Right cardiac atrium (tissue), 5 donors: ENCODE results near the gene CAMK2G. TPM values are rescaled to one million over a fixed set of nuclear protein-coding genes. Genes with fewer than 3 reads are reported as not detected.

Experiments used
- ATAC-seq, 2 donors: fragments of 200-7000 bp; cut with Tn5 transposase; one replicate each; pipeline versions ENCODE4 v1.8.0 to v1.9.1; 2020; ENCODE audit warnings: moderate library complexity in 2 of 2, mild to moderate bottlenecking in 1 of 2
- DNase-seq, 3 donors: peaks; one replicate each; pipeline ENCODE4 v3.0.0-alpha.2; 2020
- H3K27ac ChIP-seq: one replicate; pipeline ENCODE4 v1.5.1; 2013; ENCODE audit warnings: mild to moderate bottlenecking, low read length, control low read depth, moderate library complexity
- H3K27me3 ChIP-seq: one replicate; pipeline ENCODE4 v1.6.1; 2013; ENCODE audit not compliant: control insufficient read depth, insufficient read depth
- H3K4me1 ChIP-seq: one replicate; pipeline ENCODE4 v1.6.1; 2013; ENCODE audit warnings: low read length; ENCODE audit not compliant: control insufficient read depth, insufficient read depth
- H3K4me3 ChIP-seq: one replicate; pipeline ENCODE4 v1.5.1; 2013; ENCODE audit warnings: low read length, control low read depth
- H3K9me3 ChIP-seq: one replicate; pipeline ENCODE4 v1.6.1; 2013; ENCODE audit warnings: low read length; ENCODE audit not compliant: control insufficient read depth
- WGBS: extraction: QIAGEN DNeasy Blood & Tissue Kit; methylation state at CpG from one replicate; pipeline ENCODE4 v1.1.7; 2013; 5-methylcytosine and 5-hydroxymethylcytosine counted together
- intact Hi-C, 4 donors: fragments of 100-400 bp; cut with DNase I; formaldehyde crosslinking; loops; one replicate each; pipeline versions ENCODE4 v1.11.0 to v1.14.0; 2022 to 2023
- polyA plus RNA-seq: library from polyadenylated mRNA; stranded (reverse); fragments of 200-250 nt; gene quantifications from one replicate; pipeline ENCODE4 v1.2.3, GENCODE V29; 2013
- total RNA-seq, 4 donors: library from RNA; stranded (reverse); fragmentation: NEBNext Ultra II Directional; extraction: Animal tissue kit (Norgen Biotek cat#: 25700); gene quantifications; one replicate each; pipeline ENCODE4 v1.2.1, GENCODE V29; 2021
- donor health status: healthy with polysubstance abuse.
- donor health status: DM: no; HTN: yes; CAD: no.
- donor health status: DM: no; HTN: no; CAD: no.
- donor health status: DM: no; HTN: yes; CAD: no; lungs with severe emphysema.
- donor health status: DM: yes; HTN: yes; CAD: no.

Gene CAMK2G
- total and polyA plus RNA-seq, 5 donors = 7.3 to 18.2 (median 13.2) TPM

- 3% methylated on average over 2 of the region's 2 CpGs for WGBS
- H3K27ac ChIP-seq = no peak overlapping the region
- H3K4me1 ChIP-seq = no peaks in the 10 kb centered on the region
- H3K27me3 ChIP-seq = no peaks in the 10 kb centered on the region
- intact Hi-C loops = no loop called here
- H3K9me3 ChIP-seq = no peaks in the 10 kb centered on the region
- DNase-seq (no peak), ATAC-seq (no peak)
- peak overlapping the region; percentile 82 for H3K4me3 ChIP-seq
Observed at GRCh38 chr10:73786512-73786885, 87.9 kb downstream of the CAMK2G start.

- Histone ChIP-seq H3K4me1 (peaks cover 3% of the 10 kb centered on the region), H3K27me3 (no peaks in the 10 kb centered on the region), H3K9me3 (no peaks in the 10 kb centered on the region), H3K4me3 (peak overlapping the region; percentile 82), H3K27ac (peak overlapping the region; percentile 15)
- intact Hi-C loops = no loop called here
- under 1% methylated on average over 54 of the region's 54 CpGs for WGBS
- peak in 1 of 3 donors; percentile 80 for DNase-seq
- peak; percentile 6 to 50 for ATAC-seq
Observed at GRCh38 chr10:73785721-73786511, 88.4 kb downstream of the CAMK2G start.

- no peaks in the 10 kb centered on the region for H3K9me3 ChIP-seq
- WGBS = under 1% methylated on average over 36 of the region's 36 CpGs
- peaks cover 3% of the 10 kb centered on the region for H3K4me1 ChIP-seq
Observed at GRCh38 chr10:73785211-73785720, 89.1 kb downstream of the CAMK2G start, which contains the start of gene ZSWIM8. TSS of gene ZSWIM8 (plus strand) at chr10:73785606. CDS start at chr10:73785879, 273 bp downstream.

GRCh38 chr10:73782749-73783085 lies 91.6 kb downstream of the CAMK2G start:
- H3K9me3 ChIP-seq = no peaks in the 10 kb centered on the region
- peak overlapping the region; percentile 82 for H3K4me3 ChIP-seq
- H3K27ac ChIP-seq = no peak overlapping the region
- no peak for ATAC-seq
- intact Hi-C loops = no loop called here
- WGBS = 44% methylated on average over 2 of the region's 2 CpGs
- DNase-seq = no peak
- peaks cover 3% of the 10 kb centered on the region for H3K4me1 ChIP-seq
- no peaks in the 10 kb centered on the region for H3K27me3 ChIP-seq

More at GRCh38 chr10:73785211-73785720, 89.1 kb downstream of the CAMK2G start, which contains the start of gene ZSWIM8:
- DNase-seq (peak; percentile 87 to 96 (median 95)), ATAC-seq (peak; percentile 92 to 94)
- no peaks in the 10 kb centered on the region for H3K27me3 ChIP-seq
- H3K4me3 ChIP-seq = peak within 1 kb of the TSS; percentile 82
- H3K27ac ChIP-seq = peak within 1 kb of the TSS; percentile 19
- intact Hi-C loops = no loop called here

- intact Hi-C loops = no loop called here
- Histone ChIP-seq H3K4me3 (peak within 1 kb of the TSS; percentile 82), H3K9me3 (no peaks in the 10 kb centered on the region), H3K4me1 (peaks cover 3% of the 10 kb centered on the region), H3K27me3 (no peaks in the 10 kb centered on the region), H3K27ac (peak within 1 kb of the TSS; percentile 90)
- ATAC-seq (peak; percentile 78 to 81), DNase-seq (peak; percentile 94 to 98 (median 97))
- under 1% methylated on average over 57 of the region's 57 CpGs for WGBS
Observed at GRCh38 chr10:73781879-73782748, 92.2 kb downstream of the CAMK2G start, which contains the start of gene CHCHD1. TSS of gene CHCHD1 (plus strand) at chr10:73782048. CDS start at chr10:73782076, 28 bp downstream.

GRCh38 chr10:73781548-73781878 lies 92.8 kb downstream of the CAMK2G start:
- DNase-seq (no peak), ATAC-seq (no peak)
- peak overlapping the region; percentile 90 for H3K27ac ChIP-seq
- H3K9me3 ChIP-seq = no peaks in the 10 kb centered on the region
- intact Hi-C loops = no loop called here
- no peaks in the 10 kb centered on the region for H3K27me3 ChIP-seq
- peaks cover 3% of the 10 kb centered on the region for H3K4me1 ChIP-seq
- H3K4me3 ChIP-seq = peak overlapping the region; percentile 82
- under 1% methylated on average over 14 of the region's 14 CpGs for WGBS

GRCh38 chr10:73780966-73781365 lies 93.4 kb downstream of the CAMK2G start:
- Histone ChIP-seq H3K27ac (no peak overlapping the region), H3K27me3 (no peaks in the 10 kb centered on the region), H3K4me3 (peak overlapping the region; percentile 82), H3K9me3 (no peaks in the 10 kb centered on the region), H3K4me1 (peaks cover 3% of the 10 kb centered on the region)
- no peak for ATAC-seq
- intact Hi-C loops = no loop called here
- DNase-seq = no peak
- WGBS = 31% methylated on average over 11 of the region's 11 CpGs

GRCh38 chr10:73780301-73780700 lies 94.1 kb downstream of the CAMK2G start:
- WGBS = 78% methylated on average over 5 of the region's 5 CpGs
- Histone ChIP-seq H3K27ac (no peak overlapping the region), H3K4me3 (no peak overlapping the region), H3K4me1 (peaks cover 5% of the 10 kb centered on the region), H3K27me3 (no peaks in the 10 kb centered on the region), H3K9me3 (no peaks in the 10 kb centered on the region)
- no peak for ATAC-seq
- intact Hi-C loops = no loop called here
- DNase-seq = no peak

GRCh38 chr10:73779539-73780197 lies 94.7 kb downstream of the CAMK2G start:
- WGBS = 70% methylated on average over 3 of the region's 3 CpGs
- Histone ChIP-seq H3K27me3 (no peaks in the 10 kb centered on the region), H3K27ac (no peak overlapping the region), H3K9me3 (no peaks in the 10 kb centered on the region), H3K4me1 (peaks cover 7% of the 10 kb centered on the region), H3K4me3 (no peak overlapping the region)
- ATAC-seq = no peak
- intact Hi-C loops = no loop called here
- no peak for DNase-seq

- intact Hi-C loops = no loop called here
- ATAC-seq = no peak
Observed at GRCh38 chr10:73779018-73779417, 95.3 kb downstream of the CAMK2G start.

More at GRCh38 chr10:73779018-73779417, 95.3 kb downstream of the CAMK2G start:
- Histone ChIP-seq H3K4me3 (no peak overlapping the region), H3K4me1 (peaks cover 10% of the 10 kb centered on the region), H3K27ac (no peak overlapping the region), H3K9me3 (no peaks in the 10 kb centered on the region), H3K27me3 (no peaks in the 10 kb centered on the region)
- WGBS = 90% methylated on average over 5 of the region's 5 CpGs
- no peak for DNase-seq
